GM18499 (cell line): Measurements from ENCODE around the gene PRKG2.

Source experiments
- ATAC-seq: cut with Tn5 transposase; IDR thresholded peaks from one replicate; pipeline ENCODE4 v1.9.1; 2021; ENCODE audit warnings: moderate number of reproducible peaks; ENCODE audit not compliant: insufficient read depth, unreplicated experiment

PRKG2 gene

GRCh38 chr4:81042578-81043365 is 172.2 kb downstream of the PRKG2 start:
- ATAC-seq: no peak

GRCh38 chr4:81040012-81040659 is 174.9 kb downstream of the PRKG2 start:
- no peak for ATAC-seq

- no peak for ATAC-seq
Measured at GRCh38 chr4:81039351-81039972, 175.6 kb downstream of the PRKG2 start.

GRCh38 chr4:81038636-81039350 is 176.2 kb downstream of the PRKG2 start:
- ATAC-seq: no peak
